Sigmoid colon (tissue), 7 donors: Measurements from ENCODE around the gene MAGEA4. TPM values are rescaled to one million over a fixed set of nuclear protein-coding genes. Genes with fewer than 3 reads are reported as not detected.

ENCODE experiments used
- DNase-seq: peaks from one replicate; pipeline ENCODE4 v3.0.0-alpha.2; 2019
- H3K27ac ChIP-seq, 4 donors: fragments of 200-600 bp; sonication (generic); one replicate each; pipeline ENCODE4 v1.5.1; 2016 to 2019; ENCODE audit warnings: mild to moderate bottlenecking in 1 of 4
- H3K27me3 ChIP-seq, 3 donors: fragments of 200-600 bp; sonication (generic); one replicate each; pipeline ENCODE4 v1.5.1; 2019; ENCODE audit warnings: mild to moderate bottlenecking in 1 of 3
- H3K36me3 ChIP-seq, 4 donors: fragments of 200-600 bp; sonication (generic); one replicate each; pipeline ENCODE4 v1.5.1; 2016 to 2019
- H3K4me1 ChIP-seq, 4 donors: fragments of 200-600 bp; sonication (generic); one replicate each; pipeline ENCODE4 v1.5.1; 2017 to 2019
- H3K4me3 ChIP-seq, 4 donors: fragments of 200-600 bp; sonication (generic); one replicate each; pipeline ENCODE4 v1.5.1; 2017 to 2019; ENCODE audit warnings: mild to moderate bottlenecking in 2 of 4, moderate library complexity in 1 of 4
- H3K9me3 ChIP-seq, 4 donors: fragments of 200-600 bp in 3 of 4; sonication (generic) in 3 of 4; one replicate each; pipeline versions ENCODE4 v1.5.1 to v1.6.1; 2013 to 2019
- CTCF ChIP-seq, 4 experiments: fragments of 450-650 bp in 3 of 4; fragments of 200-600 bp in 1 of 4; IDR thresholded peaks; one replicate each; pipeline ENCODE4 v1.5.1; 2016 to 2019; ENCODE audit warnings: antibody characterized with exemption in 4 of 4, mild to moderate bottlenecking in 3 of 4, moderate library complexity in 2 of 4
- EP300 ChIP-seq, 4 donors: sonication (generic); formaldehyde crosslinking; IDR thresholded peaks; one replicate each; pipeline ENCODE4 v1.6.1; 2017; ENCODE audit warnings: antibody characterized with exemption in 4 of 4
- POLR2A ChIP-seq, 2 donors: fragments of 450-650 bp; IDR thresholded peaks; one replicate each; pipeline ENCODE4 v1.6.1; 2016; ENCODE audit warnings: antibody characterized with exemption in 2 of 2, mild to moderate bottlenecking in 2 of 2, moderate library complexity in 2 of 2
- POLR2AphosphoS5 ChIP-seq, 4 donors: sonication (generic); formaldehyde crosslinking; IDR thresholded peaks; one replicate each; pipeline ENCODE4 v1.6.1; 2017; ENCODE audit warnings: antibody characterized with exemption in 4 of 4
- WGBS, 2 donors: extraction: QIAGEN DNeasy Blood & Tissue Kit; methylation state at CpG; one replicate each; pipeline ENCODE4 v1.1.7; 2013; 5-methylcytosine and 5-hydroxymethylcytosine counted together
- intact Hi-C: fragments of 100-400 bp; cut with DNase I; formaldehyde crosslinking; loops from one replicate; pipeline ENCODE4 v1.15.1; 2023
- polyA plus RNA-seq, 3 donors: library from polyadenylated mRNA; stranded (reverse); fragments of 200-250 nt; gene quantifications; one replicate each; pipeline ENCODE4 v1.2.3, GENCODE V29; 2013
- total RNA-seq, 4 donors: library from RNA; depleted of rRNA; stranded (reverse); fragments of >200 nt; gene quantifications; one replicate each; pipeline ENCODE4 v1.1.0, GENCODE V29; 2016
- donor health status: healthy with polysubstance abuse.
- donor health status: Bipolar disorder and iron deficiency.
- donor health status: healthy.

MAGEA4 gene
- total and polyA plus RNA-seq, 7 donors = not detected

GRCh38 chrX:151875270-151876026 is 37.2 kb upstream of the MAGEA4 start:
- intact Hi-C loops = no loop called here
- no peaks in the 10 kb centered on the region for H3K36me3 ChIP-seq
- no peaks in the 10 kb centered on the region for H3K9me3 ChIP-seq
- no peak overlapping the region for H3K4me3 ChIP-seq
- 65 to 66% methylated on average over 5 of the region's 5 CpGs for WGBS, 2 donors
- no peak for DNase-seq
- H3K27me3 ChIP-seq = no peaks in the 10 kb centered on the region
- H3K4me1 ChIP-seq = no peaks in the 10 kb centered on the region
- TF ChIP-seq EP300 (IDR thresholded peaks at IDR 0.05) (no peak), POLR2AphosphoS5 (IDR thresholded peaks at IDR 0.05) (no peak), POLR2A (IDR thresholded peaks at IDR 0.05) (no peak), CTCF (IDR thresholded peaks at IDR 0.05) (no peak)
- H3K27ac ChIP-seq = no peak overlapping the region

- H3K27ac ChIP-seq = no peak overlapping the region
- TF ChIP-seq POLR2AphosphoS5 (IDR thresholded peaks at IDR 0.05) (no peak), EP300 (IDR thresholded peaks at IDR 0.05) (no peak), POLR2A (IDR thresholded peaks at IDR 0.05) (no peak), CTCF (IDR thresholded peaks at IDR 0.05) (no peak)
- DNase-seq = no peak
- H3K9me3 ChIP-seq = no peaks in the 10 kb centered on the region
- no peaks in the 10 kb centered on the region for H3K36me3 ChIP-seq
- no peaks in the 10 kb centered on the region for H3K27me3 ChIP-seq
- intact Hi-C loops = no loop called here
- H3K4me1 ChIP-seq = no peaks in the 10 kb centered on the region
- H3K4me3 ChIP-seq = no peak overlapping the region
- 85% methylated on average over 8 of the region's 8 CpGs for WGBS, 2 donors
These were observed 34.1 kb upstream of the MAGEA4 start for GRCh38 chrX:151878574-151878973.

GRCh38 chrX:151879856-151880255 is 32.8 kb upstream of the MAGEA4 start:
- intact Hi-C loops = no loop called here
- DNase-seq = no peak
- Histone ChIP-seq H3K27ac (no peak overlapping the region), H3K4me3 (no peak overlapping the region), H3K27me3 (no peaks in the 10 kb centered on the region), H3K4me1 (no peaks in the 10 kb centered on the region), H3K36me3 (no peaks in the 10 kb centered on the region), H3K9me3 (no peaks in the 10 kb centered on the region)
- 70 to 74% methylated on average over 4 of the region's 4 CpGs for WGBS, 2 donors
- TF ChIP-seq POLR2A (IDR thresholded peaks at IDR 0.05) = no peak

- WGBS, 2 donors = 45 to 90% methylated on average over 2 of the region's 2 CpGs
These were observed 31.8 kb upstream of the MAGEA4 start for GRCh38 chrX:151880895-151881294.

GRCh38 chrX:151889421-151889820 is 23.3 kb upstream of the MAGEA4 start:
- Histone ChIP-seq H3K36me3 (no peaks in the 10 kb centered on the region), H3K27ac (no peak overlapping the region), H3K4me3 (no peak overlapping the region), H3K9me3 (no peaks in the 10 kb centered on the region), H3K4me1 (no peaks in the 10 kb centered on the region), H3K27me3 (no peaks in the 10 kb centered on the region)
- DNase-seq = no peak
- intact Hi-C loops = no loop called here
- no peak for TF ChIP-seq EP300 (IDR thresholded peaks at IDR 0.05)
- TF ChIP-seq POLR2A (IDR thresholded peaks at IDR 0.05) = no peak
- TF ChIP-seq CTCF (IDR thresholded peaks at IDR 0.05) = no peak
- TF ChIP-seq POLR2AphosphoS5 (IDR thresholded peaks at IDR 0.05) = no peak
- WGBS, 2 donors = 28 to 67% methylated on average over 2 of the region's 2 CpGs

More at GRCh38 chrX:151880895-151881294, 31.8 kb upstream of the MAGEA4 start:
- Histone ChIP-seq H3K9me3 (no peaks in the 10 kb centered on the region), H3K36me3 (no peaks in the 10 kb centered on the region), H3K4me3 (no peak overlapping the region), H3K27me3 (no peaks in the 10 kb centered on the region), H3K27ac (no peak overlapping the region), H3K4me1 (no peaks in the 10 kb centered on the region)
- intact Hi-C loops = no loop called here
- TF ChIP-seq EP300 (IDR thresholded peaks at IDR 0.05) = no peak
- TF ChIP-seq POLR2AphosphoS5 (IDR thresholded peaks at IDR 0.05) = no peak
- no peak for TF ChIP-seq CTCF (IDR thresholded peaks at IDR 0.05)
- TF ChIP-seq POLR2A (IDR thresholded peaks at IDR 0.05) = no peak
- no peak for DNase-seq
